ENCODE results near the gene FUT1. TPM values are rescaled to one million over a fixed set of nuclear protein-coding genes. Genes with fewer than 3 reads are reported as not detected.

Gene FUT1
- total RNA-seq, 1 donor from 2014 or later, result 19.9 TPM

DNA sequence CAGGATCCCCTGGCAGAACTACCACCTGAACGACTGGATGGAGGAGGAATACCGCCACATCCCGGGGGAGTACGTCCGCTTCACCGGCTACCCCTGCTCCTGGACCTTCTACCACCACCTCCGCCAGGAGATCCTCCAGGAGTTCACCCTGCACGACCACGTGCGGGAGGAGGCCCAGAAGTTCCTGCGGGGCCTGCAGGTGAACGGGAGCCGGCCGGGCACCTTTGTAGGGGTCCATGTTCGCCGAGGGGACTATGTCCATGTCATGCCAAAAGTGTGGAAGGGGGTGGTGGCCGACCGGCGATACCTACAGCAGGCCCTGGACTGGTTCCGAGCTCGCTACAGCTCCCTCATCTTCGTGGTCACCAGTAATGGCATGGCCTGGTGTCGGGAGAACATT, 49.1 kb downstream of the FUT1 start:
- intact Hi-C loops (cut with DNase I), result no loop called here
- ATAC-seq, result peak; percentile 14
- no peak for DNase-seq
- H3K4me3 ChIP-seq, result no peak overlapping the region
- H3K4me1 ChIP-seq, result peaks cover under 1% of the 10 kb centered on the region
- H3K9me3 ChIP-seq, result no peaks in the 10 kb centered on the region
- no peaks in the 10 kb centered on the region for H3K27me3 ChIP-seq
- no peaks in the 10 kb centered on the region for H3K36me3 ChIP-seq
- H3K27ac ChIP-seq, result no peak overlapping the region
- TF ChIP-seq, protein P1, sequence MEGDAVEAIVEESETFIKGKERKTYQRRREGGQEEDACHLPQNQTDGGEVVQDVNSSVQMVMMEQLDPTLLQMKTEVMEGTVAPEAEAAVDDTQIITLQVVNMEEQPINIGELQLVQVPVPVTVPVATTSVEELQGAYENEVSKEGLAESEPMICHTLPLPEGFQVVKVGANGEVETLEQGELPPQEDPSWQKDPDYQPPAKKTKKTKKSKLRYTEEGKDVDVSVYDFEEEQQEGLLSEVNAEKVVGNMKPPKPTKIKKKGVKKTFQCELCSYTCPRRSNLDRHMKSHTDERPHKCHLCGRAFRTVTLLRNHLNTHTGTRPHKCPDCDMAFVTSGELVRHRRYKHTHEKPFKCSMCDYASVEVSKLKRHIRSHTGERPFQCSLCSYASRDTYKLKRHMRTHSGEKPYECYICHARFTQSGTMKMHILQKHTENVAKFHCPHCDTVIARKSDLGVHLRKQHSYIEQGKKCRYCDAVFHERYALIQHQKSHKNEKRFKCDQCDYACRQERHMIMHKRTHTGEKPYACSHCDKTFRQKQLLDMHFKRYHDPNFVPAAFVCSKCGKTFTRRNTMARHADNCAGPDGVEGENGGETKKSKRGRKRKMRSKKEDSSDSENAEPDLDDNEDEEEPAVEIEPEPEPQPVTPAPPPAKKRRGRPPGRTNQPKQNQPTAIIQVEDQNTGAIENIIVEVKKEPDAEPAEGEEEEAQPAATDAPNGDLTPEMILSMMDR (IDR thresholded peaks at IDR 0.05), result no peak

DNA sequence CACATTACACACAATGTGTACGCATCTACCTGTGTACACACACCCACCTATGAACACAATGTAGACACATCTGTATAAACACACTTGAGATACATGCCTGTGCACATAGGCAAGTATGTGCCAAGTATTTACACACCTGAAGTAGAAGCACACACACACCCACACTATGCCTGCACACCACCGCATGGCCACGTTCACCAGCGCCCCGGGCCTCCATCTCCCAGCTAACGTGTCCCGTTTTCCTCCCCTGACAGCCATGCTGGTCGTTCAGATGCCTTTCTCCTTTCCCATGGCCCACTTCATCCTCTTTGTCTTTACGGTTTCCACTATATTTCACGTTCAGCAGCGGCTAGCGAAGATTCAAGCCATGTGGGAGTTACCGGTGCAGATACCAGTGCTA, 49.7 kb downstream of the FUT1 start:
- Histone ChIP-seq H3K4me3 (no peak overlapping the region), H3K27ac (no peak overlapping the region), H3K9me3 (no peaks in the 10 kb centered on the region), H3K4me1 (peaks cover 4% of the 10 kb centered on the region), H3K36me3 (no peaks in the 10 kb centered on the region), H3K27me3 (no peaks in the 10 kb centered on the region)
- ATAC-seq (no peak), DNase-seq (no peak)
- TF ChIP-seq, protein P1 (IDR thresholded peaks at IDR 0.05), result no peak
- intact Hi-C loops (cut with DNase I), result no loop called here

DNA sequence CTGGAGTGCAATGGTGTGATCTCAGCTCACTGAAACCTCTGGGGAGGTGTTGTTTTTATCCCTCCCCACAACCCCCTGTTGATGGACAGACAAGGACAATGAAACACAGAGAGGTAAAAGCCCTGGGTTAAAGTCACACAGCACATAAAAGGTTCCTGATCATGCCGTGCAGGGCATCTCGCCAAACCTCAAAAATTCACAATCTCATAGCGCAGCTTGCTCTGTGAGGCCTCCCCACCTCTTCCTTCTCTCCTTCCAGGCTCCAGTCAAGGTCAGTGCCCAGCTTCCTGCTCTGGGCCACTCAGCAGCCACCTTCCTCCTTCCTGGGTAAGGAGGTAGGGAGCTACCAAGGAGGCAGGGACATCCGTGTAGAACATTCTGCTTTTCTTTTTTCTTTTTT, 54.4 kb downstream of the FUT1 start:
- Histone ChIP-seq H3K4me3 (no peak overlapping the region), H3K4me1 (peaks cover 11% of the 10 kb centered on the region), H3K27ac (peak overlapping the region; percentile 24), H3K36me3 (no peaks in the 10 kb centered on the region), H3K9me3 (no peaks in the 10 kb centered on the region), H3K27me3 (no peaks in the 10 kb centered on the region)
- ATAC-seq, result peak; percentile 70
- TF ChIP-seq, protein P1 (IDR thresholded peaks at IDR 0.05), result no peak
- no peak for DNase-seq
- intact Hi-C loops (cut with DNase I), result no loop called here

Other genes with a start within 250 kb of the FUT1 start
- gene LMTK3, start 240.8 kb downstream of the FUT1 start, total RNA-seq, result 7.1 TPM
- 20.4 TPM for gene SULT2B1, start 200.5 kb downstream of the FUT1 start, total RNA-seq
- gene SPACA4, start 145.9 kb downstream of the FUT1 start, total RNA-seq, result 0.98 TPM
- gene FAM83E, start 137.6 kb downstream of the FUT1 start, total RNA-seq, result 31.1 TPM
- gene RPL18, start 133.5 kb downstream of the FUT1 start, total RNA-seq, result 1,025 TPM
- gene SPHK2, start 133.1 kb downstream of the FUT1 start, total RNA-seq, result 23.3 TPM
- gene DBP, start 115.3 kb downstream of the FUT1 start, total RNA-seq, result 17.7 TPM
- gene CA11, start 106.5 kb downstream of the FUT1 start, total RNA-seq, result 9.5 TPM
- gene NTN5, start 79.6 kb downstream of the FUT1 start, total RNA-seq, result 1.2 TPM
- 0.81 TPM for gene FUT2, start 56.7 kb downstream of the FUT1 start, total RNA-seq
- 1.2 TPM for gene MAMSTR, start 32.9 kb downstream of the FUT1 start, total RNA-seq
- 54.5 TPM for gene RASIP1, start 12.0 kb downstream of the FUT1 start, total RNA-seq
- 3.8 TPM for gene IZUMO1, start 5.7 kb downstream of the FUT1 start, total RNA-seq
- gene FGF21, start 2.9 kb upstream of the FUT1 start, total RNA-seq, result not detected
- gene BCAT2, start 58.4 kb upstream of the FUT1 start, total RNA-seq, result 59.0 TPM
- gene HSD17B14, start 83.8 kb upstream of the FUT1 start, total RNA-seq, result 23.5 TPM
- 16.0 TPM for gene PLEKHA4, start 116.0 kb upstream of the FUT1 start, total RNA-seq
- 80.9 TPM for gene PPP1R15A, start 119.8 kb upstream of the FUT1 start, total RNA-seq
- gene TULP2, start 146.1 kb upstream of the FUT1 start, total RNA-seq, result not detected
- gene NUCB1, start 147.7 kb upstream of the FUT1 start, total RNA-seq, result 287 TPM
- gene DHDH, start 181.1 kb upstream of the FUT1 start, total RNA-seq, result 3.0 TPM
- 127 TPM for gene BAX, start 202.2 kb upstream of the FUT1 start, total RNA-seq
- 7,346 TPM for gene FTL, start 212.7 kb upstream of the FUT1 start, total RNA-seq
- gene GYS1, start 240.7 kb upstream of the FUT1 start, total RNA-seq, result 35.1 TPM
- 37.6 TPM for gene RUVBL2, start 241.2 kb upstream of the FUT1 start, total RNA-seq